ENCODE measurements around the gene TEX9.
"Not testable (repeated sequence)": the region's sequence is repeated elsewhere in the genome, so short reads cannot be mapped to it uniquely, and the experiment has no call there.

TEX9 gene

GRCh38 chr15:56390739-56391267 lies 25.6 kb downstream of the TEX9 start:
- H3K27me3 ChIP-seq (ENCODE audit: control insufficient read depth in 1 of 2, insufficient read depth in 2 of 2, low read length in 2 of 2): no peaks in the 10 kb centered on the region
- no peak overlapping the region for H3K9ac ChIP-seq (ENCODE audit: low read depth in 1 of 2, low read length in 2 of 2)
- peaks cover 6 to 12% of the 10 kb centered on the region in 2 donors for H3K4me1 ChIP-seq (ENCODE audit: control insufficient read depth in 1 of 2, insufficient read depth in 2 of 2, low read length in 2 of 2)
- H3K4me3 ChIP-seq (ENCODE audit: low read depth in 1 of 2, low read length in 2 of 2): no peak overlapping the region
- H3K36me3 ChIP-seq (ENCODE audit: control insufficient read depth in 1 of 2, insufficient read depth in 2 of 2, low read length in 2 of 2): no peaks in the 10 kb centered on the region
- H3K9me3 ChIP-seq (ENCODE audit: control insufficient read depth in 1 of 2, low read length in 2 of 2): no peaks in the 10 kb centered on the region
- no peak overlapping the region for H3K27ac ChIP-seq (ENCODE audit: low read depth, low read length)

GRCh38 chr15:56393277-56393676 lies 28.1 kb downstream of the TEX9 start:
- H3K9ac ChIP-seq (ENCODE audit: low read depth in 1 of 2, low read length in 2 of 2): no peak overlapping the region
- H3K36me3 ChIP-seq (ENCODE audit: control insufficient read depth in 1 of 2, insufficient read depth in 2 of 2, low read length in 2 of 2): no peaks in the 10 kb centered on the region
- no peaks in the 10 kb centered on the region for H3K9me3 ChIP-seq (ENCODE audit: control insufficient read depth in 1 of 2, low read length in 2 of 2)
- no peaks in the 10 kb centered on the region for H3K27me3 ChIP-seq (ENCODE audit: control insufficient read depth in 1 of 2, insufficient read depth in 2 of 2, low read length in 2 of 2)
- no peak overlapping the region for H3K27ac ChIP-seq (ENCODE audit: low read depth, low read length)
- no peak overlapping the region for H3K4me3 ChIP-seq (ENCODE audit: low read depth in 1 of 2, low read length in 2 of 2)
- peaks cover 6 to 12% of the 10 kb centered on the region in 2 donors for H3K4me1 ChIP-seq (ENCODE audit: control insufficient read depth in 1 of 2, insufficient read depth in 2 of 2, low read length in 2 of 2)

GRCh38 chr15:56394909-56395308 lies 29.7 kb downstream of the TEX9 start:
- no peaks in the 10 kb centered on the region for H3K27me3 ChIP-seq (ENCODE audit: control insufficient read depth in 1 of 2, insufficient read depth in 2 of 2, low read length in 2 of 2)
- no peak overlapping the region for H3K4me3 ChIP-seq (ENCODE audit: low read depth in 1 of 2, low read length in 2 of 2)
- no peak overlapping the region for H3K9ac ChIP-seq (ENCODE audit: low read depth in 1 of 2, low read length in 2 of 2)
- peaks cover 6 to 12% of the 10 kb centered on the region in 2 donors for H3K4me1 ChIP-seq (ENCODE audit: control insufficient read depth in 1 of 2, insufficient read depth in 2 of 2, low read length in 2 of 2)
- H3K27ac ChIP-seq (ENCODE audit: low read depth, low read length): no peak overlapping the region
- no peaks in the 10 kb centered on the region for H3K36me3 ChIP-seq (ENCODE audit: control insufficient read depth in 1 of 2, insufficient read depth in 2 of 2, low read length in 2 of 2)
- no peaks in the 10 kb centered on the region for H3K9me3 ChIP-seq (ENCODE audit: control insufficient read depth in 1 of 2, low read length in 2 of 2)

GRCh38 chr15:56397325-56397724 lies 32.1 kb downstream of the TEX9 start:
- not testable (repeated sequence) for H3K27ac ChIP-seq (ENCODE audit: low read depth, low read length); H3K27me3 ChIP-seq (ENCODE audit: control insufficient read depth in 1 of 2, insufficient read depth in 2 of 2, low read length in 2 of 2); H3K36me3 ChIP-seq (ENCODE audit: control insufficient read depth in 1 of 2, insufficient read depth in 2 of 2, low read length in 2 of 2); H3K9ac ChIP-seq (ENCODE audit: low read depth in 1 of 2, low read length in 2 of 2); H3K9me3 ChIP-seq (ENCODE audit: control insufficient read depth in 1 of 2, low read length in 2 of 2); H3K4me3 ChIP-seq (ENCODE audit: low read depth in 1 of 2, low read length in 2 of 2)
- H3K4me1 ChIP-seq (ENCODE audit: control insufficient read depth in 1 of 2, insufficient read depth in 2 of 2, low read length in 2 of 2): peaks cover 6 to 12% of the 10 kb centered on the region in 2 donors

- not testable (repeated sequence) for H3K4me1 ChIP-seq (ENCODE audit: control insufficient read depth in 1 of 2, insufficient read depth in 2 of 2, low read length in 2 of 2); H3K4me3 ChIP-seq (ENCODE audit: low read depth in 1 of 2, low read length in 2 of 2); H3K9ac ChIP-seq (ENCODE audit: low read depth in 1 of 2, low read length in 2 of 2); H3K27ac ChIP-seq (ENCODE audit: low read depth, low read length); H3K9me3 ChIP-seq (ENCODE audit: control insufficient read depth in 1 of 2, low read length in 2 of 2); H3K36me3 ChIP-seq (ENCODE audit: control insufficient read depth in 1 of 2, insufficient read depth in 2 of 2, low read length in 2 of 2); H3K27me3 ChIP-seq (ENCODE audit: control insufficient read depth in 1 of 2, insufficient read depth in 2 of 2, low read length in 2 of 2)
Observed at GRCh38 chr15:56399209-56399608, 34.0 kb downstream of the TEX9 start.

- no peaks in the 10 kb centered on the region for H3K36me3 ChIP-seq (ENCODE audit: control insufficient read depth in 1 of 2, insufficient read depth in 2 of 2, low read length in 2 of 2)
- H3K9ac ChIP-seq (ENCODE audit: low read depth in 1 of 2, low read length in 2 of 2): no peak overlapping the region
- no peaks in the 10 kb centered on the region for H3K27me3 ChIP-seq (ENCODE audit: control insufficient read depth in 1 of 2, insufficient read depth in 2 of 2, low read length in 2 of 2)
- peaks cover 0 to 5% of the 10 kb centered on the region in 2 donors for H3K4me1 ChIP-seq (ENCODE audit: control insufficient read depth in 1 of 2, insufficient read depth in 2 of 2, low read length in 2 of 2)
- H3K9me3 ChIP-seq (ENCODE audit: control insufficient read depth in 1 of 2, low read length in 2 of 2): no peaks in the 10 kb centered on the region
- no peak overlapping the region for H3K27ac ChIP-seq (ENCODE audit: low read depth, low read length)
- no peak overlapping the region for H3K4me3 ChIP-seq (ENCODE audit: low read depth in 1 of 2, low read length in 2 of 2)
Observed at GRCh38 chr15:56410721-56411120, 45.5 kb downstream of the TEX9 start.

GRCh38 chr15:56411122-56411749 lies 46.0 kb downstream of the TEX9 start:
- H3K27me3 ChIP-seq (ENCODE audit: control insufficient read depth in 1 of 2, insufficient read depth in 2 of 2, low read length in 2 of 2): no peaks in the 10 kb centered on the region
- H3K4me3 ChIP-seq (ENCODE audit: low read depth in 1 of 2, low read length in 2 of 2): no peak overlapping the region

GRCh38 chr15:56413114-56413733 lies 48.0 kb downstream of the TEX9 start:
- not testable (repeated sequence) for H3K9me3 ChIP-seq (ENCODE audit: control insufficient read depth in 1 of 2, low read length in 2 of 2); H3K4me1 ChIP-seq (ENCODE audit: control insufficient read depth in 1 of 2, insufficient read depth in 2 of 2, low read length in 2 of 2); H3K27me3 ChIP-seq (ENCODE audit: control insufficient read depth in 1 of 2, insufficient read depth in 2 of 2, low read length in 2 of 2); H3K4me3 ChIP-seq (ENCODE audit: low read depth in 1 of 2, low read length in 2 of 2); H3K36me3 ChIP-seq (ENCODE audit: control insufficient read depth in 1 of 2, insufficient read depth in 2 of 2, low read length in 2 of 2); H3K27ac ChIP-seq (ENCODE audit: low read depth, low read length); H3K9ac ChIP-seq (ENCODE audit: low read depth in 1 of 2, low read length in 2 of 2)

More at GRCh38 chr15:56411122-56411749, 46.0 kb downstream of the TEX9 start:
- H3K9me3 ChIP-seq (ENCODE audit: control insufficient read depth in 1 of 2, low read length in 2 of 2): no peaks in the 10 kb centered on the region
- H3K27ac ChIP-seq (ENCODE audit: low read depth, low read length): no peak overlapping the region
- peaks cover 0 to 5% of the 10 kb centered on the region in 2 donors for H3K4me1 ChIP-seq (ENCODE audit: control insufficient read depth in 1 of 2, insufficient read depth in 2 of 2, low read length in 2 of 2)
- no peaks in the 10 kb centered on the region for H3K36me3 ChIP-seq (ENCODE audit: control insufficient read depth in 1 of 2, insufficient read depth in 2 of 2, low read length in 2 of 2)
- H3K9ac ChIP-seq (ENCODE audit: low read depth in 1 of 2, low read length in 2 of 2): no peak overlapping the region

GRCh38 chr15:56425276-56425675 lies 60.0 kb downstream of the TEX9 start:
- H3K27ac ChIP-seq (ENCODE audit: low read depth, low read length): no peak overlapping the region
- H3K27me3 ChIP-seq (ENCODE audit: control insufficient read depth in 1 of 2, insufficient read depth in 2 of 2, low read length in 2 of 2): no peaks in the 10 kb centered on the region
- no peak overlapping the region for H3K9ac ChIP-seq (ENCODE audit: low read depth in 1 of 2, low read length in 2 of 2)
- H3K4me3 ChIP-seq (ENCODE audit: low read depth in 1 of 2, low read length in 2 of 2): no peak overlapping the region
- peaks cover 0 to 3% of the 10 kb centered on the region in 2 donors for H3K36me3 ChIP-seq (ENCODE audit: control insufficient read depth in 1 of 2, insufficient read depth in 2 of 2, low read length in 2 of 2)
- no peaks in the 10 kb centered on the region for H3K4me1 ChIP-seq (ENCODE audit: control insufficient read depth in 1 of 2, insufficient read depth in 2 of 2, low read length in 2 of 2)
- no peaks in the 10 kb centered on the region for H3K9me3 ChIP-seq (ENCODE audit: control insufficient read depth in 1 of 2, low read length in 2 of 2)

GRCh38 chr15:56425976-56426375 lies 60.8 kb downstream of the TEX9 start:
- Histone ChIP-seq H3K27ac (ENCODE audit: low read depth, low read length) (no peak overlapping the region), H3K9me3 (ENCODE audit: control insufficient read depth in 1 of 2, low read length in 2 of 2) (no peaks in the 10 kb centered on the region), H3K27me3 (ENCODE audit: control insufficient read depth in 1 of 2, insufficient read depth in 2 of 2, low read length in 2 of 2) (no peaks in the 10 kb centered on the region), H3K4me3 (ENCODE audit: low read depth in 1 of 2, low read length in 2 of 2) (no peak overlapping the region), H3K9ac (ENCODE audit: low read depth in 1 of 2, low read length in 2 of 2) (no peak overlapping the region), H3K4me1 (ENCODE audit: control insufficient read depth in 1 of 2, insufficient read depth in 2 of 2, low read length in 2 of 2) (no peaks in the 10 kb centered on the region), H3K36me3 (ENCODE audit: control insufficient read depth in 1 of 2, insufficient read depth in 2 of 2, low read length in 2 of 2) (peaks cover 0 to 3% of the 10 kb centered on the region in 2 donors)

All from duodenal mucosa (tissue), 2 donors.